Left lobe of liver (tissue), 2 donors: ENCODE results near the gene SLC5A10. TPM values are rescaled to one million over a fixed set of nuclear protein-coding genes. Genes with fewer than 3 reads are reported as not detected.

Experiments
- ATAC-seq: fragments of 200-7000 bp; cut with Tn5 transposase; one replicate; pipeline ENCODE4 v1.9.1; 2020; ENCODE audit warnings: mild to moderate bottlenecking, moderate library complexity
- DNase-seq: peaks from one replicate; pipeline ENCODE4 v3.0.0-alpha.2; 2020; ENCODE audit warnings: low spot score
- total RNA-seq: library from RNA; stranded (reverse); gene quantifications from one replicate; pipeline ENCODE4 v1.2.1, GENCODE V29; 2021
- donor health status: DM: no; HTN: no; CAD: no; lungs with moderate emphysema.
- donor health status: DM: no; HTN: yes; CAD: no.

SLC5A10 gene
- total RNA-seq, 1 donor from 2014 or later = not detected

DNA sequence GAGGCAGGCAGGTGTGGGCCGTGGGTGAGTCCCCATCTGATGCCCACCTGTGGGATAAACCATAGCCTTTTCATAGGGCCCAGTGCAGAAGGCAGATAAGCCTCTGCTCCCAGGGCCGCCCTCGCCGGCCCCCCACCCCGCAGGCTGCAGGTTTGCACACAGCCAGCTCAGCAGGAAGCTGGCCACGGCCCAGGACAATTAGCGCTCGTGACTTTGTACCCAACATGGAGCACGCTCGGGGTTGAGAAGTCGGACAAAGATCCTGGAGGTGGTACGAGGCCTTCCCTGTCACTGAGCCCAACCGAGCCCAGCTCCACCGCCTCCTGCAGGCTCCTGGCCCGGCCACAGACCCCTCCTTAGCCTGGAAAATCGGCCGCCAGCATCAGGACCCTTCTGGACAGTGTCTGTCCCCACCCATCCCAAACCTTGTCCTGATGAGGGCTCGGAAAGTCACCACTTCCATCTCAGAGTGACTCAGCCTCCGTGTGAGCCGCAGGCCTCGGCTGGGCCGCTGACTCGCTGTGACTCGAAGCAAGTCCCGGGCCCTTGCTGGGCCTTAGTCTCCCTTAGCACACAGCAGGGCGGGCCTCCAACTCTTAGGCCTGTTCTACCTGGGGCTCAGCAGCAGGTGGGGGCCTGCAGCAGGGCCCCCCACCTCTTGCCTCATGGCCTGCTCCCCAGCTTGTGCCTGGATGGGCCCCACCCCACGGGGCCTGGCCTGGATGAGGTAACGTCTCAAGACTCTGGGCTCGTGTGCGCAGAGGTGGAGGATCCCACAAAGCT, 29.9 kb downstream of the SLC5A10 start:
- ATAC-seq = peak; percentile 76
- peak; percentile 85 for DNase-seq

DNA sequence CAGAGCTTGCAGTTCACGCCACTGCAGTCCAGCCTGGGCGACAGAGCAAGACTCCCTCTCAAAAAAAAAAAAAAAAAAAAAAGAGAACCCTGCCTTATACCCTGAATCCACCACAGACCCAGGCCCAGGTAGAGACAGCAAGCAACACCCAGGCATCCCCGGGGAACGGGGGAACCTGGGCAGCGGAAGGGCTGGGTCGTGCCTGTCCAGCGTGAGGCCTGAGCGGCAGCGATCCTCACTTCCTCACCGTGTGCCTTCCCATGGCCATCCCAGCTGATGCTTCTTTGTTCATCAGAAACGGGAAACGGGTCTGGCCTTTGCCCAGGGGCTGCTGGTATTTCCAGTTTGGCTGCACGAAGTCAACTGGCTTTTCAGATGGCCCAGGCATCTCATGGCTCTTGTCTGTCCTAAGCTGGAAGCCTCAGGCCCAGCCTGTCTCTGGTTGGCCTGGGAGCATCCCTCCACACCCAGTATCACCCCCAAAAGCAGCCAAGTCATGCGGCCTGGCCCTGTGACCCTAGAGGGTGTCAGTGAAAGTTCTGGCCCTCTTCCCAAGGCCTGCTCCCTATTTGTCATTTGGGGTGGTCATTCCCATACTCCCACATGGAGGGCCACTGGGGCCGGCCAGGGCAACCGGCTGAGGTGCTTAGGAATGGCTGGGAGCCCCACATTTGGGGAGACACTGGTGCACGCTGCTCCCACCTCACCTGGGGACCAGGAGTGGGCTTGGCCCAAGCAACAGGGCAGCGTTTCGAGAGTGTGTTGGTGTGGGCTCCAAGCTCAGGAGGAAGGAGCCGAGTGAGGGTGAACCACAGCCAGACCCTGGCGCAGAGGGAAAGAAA, 32.5 kb downstream of the SLC5A10 start:
- DNase-seq = no peak
- ATAC-seq = no peak

DNA sequence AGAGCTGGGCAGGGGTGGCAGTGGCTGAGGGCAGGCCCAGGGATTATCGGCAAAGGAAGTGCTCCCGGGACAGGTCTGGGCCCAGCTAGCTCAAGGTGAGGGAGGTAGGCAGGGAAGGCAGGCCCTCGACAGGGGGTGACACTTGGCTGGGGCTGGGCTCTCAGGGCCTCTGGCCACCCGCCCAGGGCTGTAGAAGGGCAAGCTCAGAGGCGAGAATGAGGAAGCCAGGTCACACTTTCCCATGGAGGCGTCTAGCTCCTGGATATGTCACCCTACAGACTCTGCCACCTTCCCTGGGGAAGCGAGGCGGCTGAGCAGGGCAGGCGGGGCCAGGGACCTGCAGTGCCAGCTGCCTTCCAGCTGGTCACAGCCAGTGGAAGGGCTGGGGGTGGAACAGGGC, 33.5 kb downstream of the SLC5A10 start:
- ATAC-seq (no peak), DNase-seq (no peak)

DNA sequence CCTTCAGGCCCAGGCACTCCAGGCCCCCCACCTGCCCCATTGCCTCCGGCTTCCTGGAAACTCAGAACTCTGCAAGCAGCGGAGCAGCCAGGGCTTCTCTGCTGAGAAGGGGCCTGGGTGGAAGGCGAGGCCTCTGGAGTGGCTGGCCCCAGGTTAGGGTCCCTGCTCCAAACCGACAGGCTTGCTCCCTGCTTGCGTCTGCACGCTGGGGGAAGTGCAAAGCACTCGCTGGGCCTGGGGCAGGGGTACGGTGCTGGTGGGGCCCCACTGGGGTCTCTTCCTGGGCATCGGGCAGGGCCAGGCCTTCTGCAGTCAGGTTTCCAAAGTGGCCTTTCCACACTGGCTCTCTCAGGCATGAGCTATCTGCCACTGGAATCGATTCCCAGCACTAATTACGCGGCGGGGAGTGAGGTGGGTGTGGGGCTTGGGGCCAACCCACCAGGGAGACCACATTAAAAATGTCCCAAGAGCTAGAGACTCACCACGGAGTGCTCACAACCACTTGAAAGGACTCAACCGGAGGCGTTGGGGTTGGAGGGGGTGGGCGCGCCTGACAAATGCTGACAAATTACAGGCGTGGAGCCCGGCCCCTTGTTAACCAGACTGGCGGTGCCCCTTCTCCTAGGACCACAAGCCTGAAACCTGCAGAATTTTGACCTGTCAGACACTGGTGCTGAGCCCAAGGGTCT, 34.7 kb downstream of the SLC5A10 start:
- ATAC-seq (no peak), DNase-seq (no peak)

DNA sequence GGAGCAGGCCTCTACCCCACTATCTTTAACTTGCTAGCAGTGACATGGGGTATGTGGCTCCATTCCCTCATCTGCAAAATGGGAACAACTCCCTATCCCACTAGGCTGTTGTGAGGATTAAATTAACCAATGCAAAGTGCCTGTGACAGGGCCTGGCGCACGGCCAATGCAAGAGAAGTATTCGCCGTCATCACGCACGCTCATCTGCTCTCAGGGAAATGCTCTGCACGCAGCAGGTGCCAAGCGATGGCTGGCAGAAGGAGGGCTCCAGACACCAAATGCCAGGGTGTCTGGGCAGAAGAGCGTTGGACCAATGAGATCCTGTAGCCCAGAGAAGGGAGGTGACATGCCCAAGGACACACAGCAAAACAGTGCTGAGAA, 35.3 kb downstream of the SLC5A10 start:
- DNase-seq = no peak
- ATAC-seq = no peak

DNA sequence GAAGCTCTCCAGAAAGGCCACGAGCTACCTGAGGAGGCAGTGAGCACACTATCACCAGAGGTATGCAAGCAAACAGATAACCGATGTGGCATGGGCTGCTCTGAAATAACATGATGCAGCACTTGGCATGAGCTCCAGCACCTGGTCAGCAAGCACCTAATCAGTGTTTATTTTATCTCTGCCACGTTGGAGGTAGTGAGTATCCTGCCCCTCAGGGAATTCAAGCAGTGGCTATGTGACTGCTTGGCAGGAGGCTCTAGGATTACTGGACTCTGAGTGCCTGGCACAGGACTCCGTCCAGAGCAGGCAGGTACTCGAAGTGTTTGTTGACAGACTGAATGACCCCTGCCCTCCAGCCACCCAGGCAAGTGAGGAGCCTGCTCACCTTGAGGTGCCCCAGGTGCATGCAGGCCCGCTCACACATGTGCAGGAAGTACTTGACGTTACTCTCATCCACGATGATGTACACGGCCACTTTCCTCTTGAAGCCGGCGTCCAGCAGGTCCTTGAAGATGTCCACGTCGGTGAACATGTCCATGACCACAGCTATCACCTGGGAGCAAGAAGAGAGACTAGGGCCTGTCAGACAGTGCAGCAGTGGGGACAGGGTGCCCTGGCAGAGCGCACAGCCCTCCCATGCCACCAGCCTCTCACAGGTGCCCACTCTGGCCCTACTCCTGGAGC, 36.0 kb downstream of the SLC5A10 start:
- ATAC-seq = peak; percentile 76
- DNase-seq = peak; percentile 91

DNA sequence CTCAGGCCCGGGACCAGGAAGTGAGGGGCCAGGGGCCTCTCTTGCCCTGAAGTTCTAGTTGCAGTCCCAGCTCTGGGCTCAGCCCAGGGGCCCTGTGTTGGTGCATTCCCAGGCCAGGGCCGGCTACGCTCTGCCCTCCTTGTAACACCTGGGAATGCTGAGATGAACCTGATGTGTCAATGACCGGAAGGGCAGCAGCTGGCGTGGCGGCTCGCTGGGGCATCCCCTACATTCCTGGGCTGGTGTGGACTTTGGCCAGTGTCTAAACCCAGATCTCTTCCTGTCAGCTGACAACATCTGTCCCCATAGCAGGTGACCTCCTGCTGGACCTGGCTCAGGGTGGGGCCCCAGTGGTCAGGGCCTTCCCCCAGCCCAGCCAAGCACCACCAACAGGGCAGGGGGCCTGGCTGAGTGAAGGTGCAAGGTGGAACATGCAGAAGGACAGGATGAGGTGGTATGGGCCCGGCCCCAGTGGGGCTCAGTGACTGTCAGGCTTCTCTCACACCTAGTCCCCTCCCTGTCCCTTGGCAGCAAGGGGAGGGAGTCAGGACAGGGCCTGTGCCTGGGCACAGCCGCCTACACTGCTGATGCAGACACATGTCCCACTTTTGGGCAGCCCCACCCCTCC, 36.7 kb downstream of the SLC5A10 start:
- peak; percentile 96 for DNase-seq
- peak; percentile 80 for ATAC-seq

DNA sequence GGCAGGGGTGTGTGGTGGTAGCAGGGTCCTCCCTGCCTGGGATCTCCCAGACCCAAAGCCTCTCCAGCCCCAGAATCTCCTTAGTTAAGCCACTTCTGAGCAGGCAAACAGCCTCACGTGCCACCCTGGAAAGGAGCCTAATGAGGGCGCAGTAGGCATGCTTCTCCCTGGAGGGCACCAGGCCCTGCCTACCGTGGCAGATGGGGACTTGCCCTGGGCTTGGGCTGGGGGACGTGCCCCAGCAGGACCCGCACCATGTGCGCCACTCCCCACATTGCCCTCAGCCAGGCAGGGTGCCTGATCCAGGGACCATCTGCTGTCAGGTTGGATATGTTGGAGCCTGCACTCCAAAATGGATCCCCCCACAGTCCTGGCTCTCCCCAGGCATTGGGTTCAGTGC, 38.4 kb downstream of the SLC5A10 start:
- DNase-seq = no peak

DNA sequence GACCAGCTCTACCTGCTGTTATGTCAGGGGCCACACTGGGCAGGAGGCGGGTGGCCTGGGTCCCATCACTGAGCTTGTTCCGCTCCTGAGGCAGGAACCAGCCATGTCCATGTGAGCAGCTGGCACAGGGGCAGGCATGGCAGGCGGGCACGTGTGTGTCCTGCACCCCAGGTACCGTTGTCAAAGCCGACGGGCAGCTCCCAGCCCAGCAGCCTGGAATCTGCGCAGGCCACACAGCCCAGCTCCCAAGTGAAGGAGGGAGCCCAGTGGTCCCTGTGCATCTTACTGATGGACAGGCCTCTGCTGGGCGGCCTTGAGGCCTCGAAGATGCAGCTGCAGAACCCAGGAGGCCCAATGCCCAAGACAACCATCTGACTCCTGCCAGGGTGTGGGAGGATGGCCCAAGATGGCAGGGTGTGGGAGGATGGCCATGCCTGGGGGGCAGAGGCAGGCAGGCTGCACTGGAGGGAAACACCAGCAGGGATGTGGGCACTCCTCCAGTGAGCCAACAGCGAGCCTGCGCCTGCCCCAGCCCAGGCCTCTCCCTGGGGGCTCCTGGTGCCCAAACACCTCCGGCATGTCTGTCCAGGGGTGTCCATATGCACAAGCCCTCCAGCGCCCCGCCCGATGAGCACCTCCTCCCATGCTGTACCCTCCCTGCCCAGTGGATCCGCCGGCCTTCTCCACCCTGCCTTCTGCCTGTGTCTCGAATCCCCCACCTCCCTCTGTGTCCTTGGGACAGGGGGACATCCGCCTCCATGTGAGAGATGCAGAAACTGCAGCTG, 39.8 kb downstream of the SLC5A10 start:
- ATAC-seq (no peak), DNase-seq (no peak)

More for the DNA sequence above, 38.4 kb downstream of the SLC5A10 start:
- no peak for ATAC-seq

DNA sequence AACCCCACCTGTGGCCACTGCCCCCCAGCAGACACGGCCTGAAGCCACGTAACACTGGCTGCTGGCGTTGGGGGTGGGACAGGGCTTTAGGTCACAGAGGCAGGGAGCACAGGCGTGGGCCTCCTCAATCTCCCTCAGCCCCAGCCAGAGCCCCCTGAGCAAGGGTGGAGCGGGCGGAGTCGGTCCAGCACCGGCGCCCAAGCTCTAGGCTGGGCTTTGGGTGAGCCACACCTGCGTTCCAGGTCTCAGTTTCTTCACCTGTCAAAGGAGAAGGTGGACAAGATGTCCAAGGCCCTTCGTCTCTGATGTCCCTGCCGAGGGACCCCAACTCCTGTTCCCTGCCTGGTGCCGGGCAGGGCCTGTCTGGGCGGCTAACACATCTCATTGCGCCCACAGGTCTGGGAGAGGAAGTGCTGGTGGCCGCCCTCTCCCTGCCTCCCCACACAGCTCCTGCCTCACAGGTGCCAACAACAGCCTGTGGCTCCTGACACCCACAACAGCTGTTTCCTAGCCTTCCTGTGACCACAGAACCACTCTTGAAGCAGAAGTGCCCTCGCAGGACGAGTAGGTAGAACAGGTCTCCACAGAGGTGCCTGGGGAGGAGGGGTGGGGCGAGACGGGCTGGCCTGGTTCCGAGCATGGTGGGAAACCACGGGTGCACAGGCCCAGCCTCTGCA, 40.6 kb downstream of the SLC5A10 start:
- DNase-seq (no peak), ATAC-seq (no peak)

DNA sequence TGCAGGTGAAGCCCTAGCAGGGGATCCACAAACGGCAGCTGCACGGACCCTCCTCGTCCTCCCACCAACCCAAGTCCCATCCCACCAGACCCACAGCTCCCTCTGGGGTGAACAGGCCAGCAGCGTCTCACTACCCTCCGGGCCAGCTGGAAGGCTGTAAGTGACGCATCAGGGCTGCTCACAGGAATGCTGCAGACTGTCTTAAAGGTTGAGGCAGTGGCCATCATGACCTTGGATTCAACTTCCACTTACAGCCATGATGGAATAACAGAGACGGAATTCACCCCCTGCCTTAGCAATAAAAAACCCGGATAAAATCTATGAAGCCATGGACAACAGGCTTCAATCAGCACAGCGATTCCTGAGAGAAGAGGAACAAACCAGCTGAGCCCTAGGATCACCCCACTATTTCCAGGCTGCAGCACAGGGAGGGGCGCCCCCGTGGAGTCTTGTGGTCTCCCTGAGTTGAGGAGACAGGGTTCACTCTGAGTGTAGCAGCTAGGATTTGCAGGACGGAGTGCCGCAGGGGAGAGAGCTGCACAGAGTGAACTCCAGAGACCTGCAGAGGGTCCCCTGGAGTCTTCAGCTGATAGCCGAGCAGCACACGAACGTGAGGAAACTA, 42.1 kb downstream of the SLC5A10 start:
- ATAC-seq (no peak), DNase-seq (no peak)

DNA sequence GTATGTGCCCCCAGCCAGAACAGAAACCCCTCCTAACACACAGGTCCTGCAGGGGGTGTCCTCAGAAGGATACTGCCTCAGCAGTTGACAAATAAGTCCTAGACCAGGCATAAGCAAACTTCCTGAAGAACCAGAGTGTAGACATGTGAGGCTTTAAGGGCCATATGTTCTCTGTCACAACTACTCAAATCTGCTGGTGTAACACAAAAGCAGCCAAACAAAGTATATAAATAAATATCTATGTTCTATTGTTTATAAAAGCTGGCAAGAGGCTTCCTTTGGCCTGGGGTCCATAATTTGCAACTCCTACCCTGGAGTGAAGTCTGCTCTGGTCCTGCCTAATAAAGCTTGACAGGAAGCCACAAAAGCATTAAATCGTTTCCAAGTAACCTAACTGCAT, 42.7 kb downstream of the SLC5A10 start:
- no peak for ATAC-seq
- no peak for DNase-seq

DNA sequence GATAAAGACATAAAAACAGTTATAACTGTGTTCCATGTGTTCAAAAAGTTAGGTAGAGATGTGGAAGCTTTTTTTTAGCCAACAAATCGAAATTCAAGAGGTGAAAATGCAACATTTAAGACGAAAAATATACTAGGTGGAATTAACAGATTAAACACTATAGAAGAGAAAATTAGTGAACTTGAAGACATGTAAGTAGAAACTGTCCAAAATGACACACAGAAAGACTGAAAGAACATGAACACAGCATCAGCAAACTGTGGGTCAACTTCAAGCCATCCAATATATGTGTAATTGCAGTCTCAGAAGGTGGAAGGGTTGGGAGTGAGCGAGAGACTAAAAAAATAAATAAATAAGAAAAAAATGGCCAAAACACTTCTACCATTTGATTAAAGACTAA, 43.3 kb downstream of the SLC5A10 start:
- DNase-seq (no peak), ATAC-seq (no peak)

DNA sequence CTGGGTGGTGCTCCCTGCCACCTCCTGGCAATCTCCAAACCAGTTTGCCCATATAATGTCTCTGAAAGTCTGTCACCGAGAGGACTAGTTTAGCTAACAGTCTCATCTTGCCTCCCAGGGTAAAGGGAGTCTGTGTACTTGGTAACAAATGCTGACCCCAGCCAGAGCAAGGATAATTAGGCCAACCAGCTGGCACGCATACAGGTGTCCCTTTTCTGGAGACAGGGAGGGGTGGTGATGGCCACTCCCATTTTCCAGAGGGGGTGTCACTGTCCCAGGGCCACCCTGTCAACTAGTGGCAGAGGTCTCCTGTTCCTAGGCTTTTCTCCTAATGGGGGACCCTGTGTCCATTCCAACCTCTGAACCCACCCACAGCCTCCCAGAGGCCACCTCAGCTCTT, 44.5 kb downstream of the SLC5A10 start:
- ATAC-seq = peak; percentile 54
- no peak for DNase-seq

DNA sequence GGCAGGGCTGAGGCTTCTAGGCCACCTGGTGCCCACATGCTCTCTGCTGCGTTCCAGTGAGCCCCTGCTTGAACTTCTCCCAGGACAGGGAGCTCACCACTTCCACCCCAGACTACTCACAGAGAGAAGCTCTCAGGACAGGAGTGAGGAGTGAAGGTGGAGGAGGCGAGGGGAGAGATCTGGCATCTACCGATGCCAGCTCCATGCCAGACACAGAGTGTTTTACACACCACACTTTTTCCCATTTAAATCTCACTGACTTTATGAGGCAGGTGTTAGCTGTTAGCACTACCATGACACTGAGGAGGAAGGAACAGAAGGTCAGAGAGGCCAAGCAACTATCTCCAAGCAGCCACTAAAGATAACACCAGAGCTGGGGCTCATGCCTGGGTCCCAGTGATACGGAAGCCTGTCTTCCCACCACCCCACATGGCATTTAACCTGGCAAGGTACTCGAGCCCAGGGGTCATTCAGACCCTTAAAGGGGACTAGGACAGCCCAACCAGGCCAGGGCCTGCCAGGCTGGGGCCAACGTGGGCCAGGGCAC, 45.8 kb downstream of the SLC5A10 start:
- no peak for DNase-seq
- no peak for ATAC-seq

DNA sequence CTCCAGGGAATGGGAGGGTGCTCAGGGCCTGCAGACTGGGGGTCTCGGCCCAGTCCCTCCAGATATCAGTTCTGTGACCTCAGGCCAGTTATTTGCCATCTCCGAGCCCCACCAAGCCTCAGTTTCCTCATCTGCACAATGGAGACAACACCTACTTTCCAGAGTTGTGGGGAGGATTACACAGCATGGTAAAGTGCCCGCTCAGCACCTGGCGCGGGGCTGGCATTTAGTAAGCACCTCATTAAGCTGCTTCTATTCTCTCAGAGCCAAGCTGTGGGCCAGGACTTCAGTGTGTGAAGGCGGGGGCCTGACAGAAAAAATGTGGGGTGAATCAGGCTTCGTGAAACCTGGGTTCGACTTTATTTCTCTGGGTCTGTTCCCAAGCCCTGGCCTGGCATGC, 47.4 kb downstream of the SLC5A10 start:
- ATAC-seq = no peak
- no peak for DNase-seq

DNA sequence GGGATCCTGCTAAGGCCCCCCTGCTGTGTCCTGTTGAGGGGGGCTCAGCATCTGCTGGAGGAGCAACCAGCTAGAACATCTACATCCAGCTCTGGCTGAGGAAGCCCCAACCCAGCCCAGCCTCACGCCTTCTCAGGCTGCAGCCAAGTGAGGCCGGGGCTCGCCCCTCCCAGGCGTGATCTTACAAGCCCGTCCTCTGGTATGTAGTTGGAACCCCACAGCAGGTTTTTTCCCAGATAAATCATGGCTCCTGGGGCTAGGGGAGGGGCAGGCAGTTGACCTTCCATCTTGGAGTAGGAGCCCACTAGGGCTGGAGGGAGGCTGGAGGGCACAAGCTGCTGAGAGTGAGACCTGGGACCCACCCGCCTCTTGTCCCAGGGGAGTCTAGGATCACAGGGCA, 47.9 kb downstream of the SLC5A10 start:
- ATAC-seq = no peak
- no peak for DNase-seq

DNA sequence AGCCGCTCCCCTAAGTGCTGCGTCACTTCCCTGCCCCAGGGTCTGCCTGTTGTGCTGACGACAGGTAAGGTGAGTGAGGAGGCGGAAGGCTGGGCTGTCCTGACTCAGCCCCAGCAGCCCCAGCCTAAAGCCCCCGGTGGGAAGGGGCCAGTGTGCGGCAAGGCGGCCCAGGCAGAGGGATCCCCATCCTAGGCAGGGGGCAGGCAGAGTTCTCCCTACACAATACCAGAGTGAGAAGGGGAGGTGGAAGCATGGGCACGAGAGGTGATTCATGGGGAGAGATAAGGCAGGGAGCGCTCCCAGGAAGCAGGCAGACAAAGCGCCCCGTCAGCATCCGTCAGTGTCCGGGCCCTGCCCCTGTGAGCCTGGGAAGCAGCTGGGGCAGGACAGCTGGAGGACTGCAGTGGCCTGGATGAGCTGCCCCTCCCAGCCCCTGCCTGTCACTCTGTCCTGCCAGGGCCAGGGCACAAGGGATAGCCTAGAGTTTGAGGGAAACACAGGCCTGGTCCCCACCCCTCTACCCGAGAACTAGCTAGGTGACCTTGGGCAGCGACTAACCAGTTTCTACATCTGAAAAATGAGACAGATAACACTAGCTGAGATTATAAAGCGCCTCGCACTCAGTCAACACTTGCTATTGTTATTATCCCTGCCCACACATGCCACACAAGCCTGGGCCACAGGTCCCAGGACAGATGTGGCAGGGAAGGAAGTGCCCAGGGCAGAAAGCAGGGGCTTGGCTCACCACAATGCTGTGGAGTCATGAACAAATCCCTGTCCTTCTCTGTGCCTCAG, 48.8 kb downstream of the SLC5A10 start:
- DNase-seq (no peak), ATAC-seq (no peak)
